SHP77 (cell line): ENCODE results near the gene EXOC6B.
"Not testable (repeated sequence)": the region's sequence is repeated elsewhere in the genome, so short reads cannot be mapped to it uniquely, and the experiment has no call there.

Experiments used
- DNase-seq, 2 experiments: peaks; one replicate each; lab custom pipeline; 2025; lab: John Stamatoyannopoulos, UW

Gene EXOC6B

GRCh38 chr2:72442270-72442669 lies 383.6 kb downstream of the EXOC6B start:
- no peak for DNase-seq

DNA sequence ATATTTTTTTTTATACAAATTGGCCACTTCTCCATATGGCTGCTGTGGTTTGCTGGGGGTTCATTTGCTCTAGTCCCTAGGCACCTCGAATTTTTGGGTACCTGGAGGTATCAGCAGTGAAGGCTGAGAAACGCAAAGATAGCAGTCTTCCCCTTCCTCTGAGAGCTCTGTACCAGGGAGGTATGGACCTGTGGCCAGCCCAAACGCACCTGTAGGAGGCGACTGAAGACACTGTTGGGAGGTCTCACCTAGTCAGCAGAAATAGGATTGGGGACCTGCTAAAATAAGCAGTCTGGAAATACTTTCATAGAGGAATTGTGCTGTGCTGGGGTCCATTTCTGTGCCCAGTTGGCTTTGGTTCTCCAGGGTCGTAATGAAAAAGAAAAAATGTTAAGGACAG lies 385.9 kb downstream of the EXOC6B start:
- DNase-seq: no peak

DNA sequence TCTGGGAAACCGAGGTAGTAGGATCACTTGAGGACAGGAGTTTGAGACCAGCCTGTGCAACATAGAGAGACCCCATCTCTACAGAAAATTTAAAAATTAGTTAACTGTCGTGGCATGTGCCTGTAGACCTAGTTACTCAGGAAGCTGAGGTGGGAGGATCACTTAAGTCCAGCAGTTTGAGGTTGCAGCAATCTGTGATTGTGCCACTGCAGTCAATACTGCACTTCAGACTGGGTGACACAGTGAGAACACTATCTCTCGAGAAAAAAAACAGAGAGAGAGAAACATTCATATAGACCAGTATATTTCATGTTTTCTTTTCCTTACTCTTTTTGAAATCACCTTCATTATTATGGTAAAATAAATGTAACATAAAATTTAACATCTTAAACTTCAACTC lies 387.5 kb downstream of the EXOC6B start:
- DNase-seq: no peak

GRCh38 chr2:72431737-72432136 lies 394.1 kb downstream of the EXOC6B start:
- DNase-seq: no peak

DNA sequence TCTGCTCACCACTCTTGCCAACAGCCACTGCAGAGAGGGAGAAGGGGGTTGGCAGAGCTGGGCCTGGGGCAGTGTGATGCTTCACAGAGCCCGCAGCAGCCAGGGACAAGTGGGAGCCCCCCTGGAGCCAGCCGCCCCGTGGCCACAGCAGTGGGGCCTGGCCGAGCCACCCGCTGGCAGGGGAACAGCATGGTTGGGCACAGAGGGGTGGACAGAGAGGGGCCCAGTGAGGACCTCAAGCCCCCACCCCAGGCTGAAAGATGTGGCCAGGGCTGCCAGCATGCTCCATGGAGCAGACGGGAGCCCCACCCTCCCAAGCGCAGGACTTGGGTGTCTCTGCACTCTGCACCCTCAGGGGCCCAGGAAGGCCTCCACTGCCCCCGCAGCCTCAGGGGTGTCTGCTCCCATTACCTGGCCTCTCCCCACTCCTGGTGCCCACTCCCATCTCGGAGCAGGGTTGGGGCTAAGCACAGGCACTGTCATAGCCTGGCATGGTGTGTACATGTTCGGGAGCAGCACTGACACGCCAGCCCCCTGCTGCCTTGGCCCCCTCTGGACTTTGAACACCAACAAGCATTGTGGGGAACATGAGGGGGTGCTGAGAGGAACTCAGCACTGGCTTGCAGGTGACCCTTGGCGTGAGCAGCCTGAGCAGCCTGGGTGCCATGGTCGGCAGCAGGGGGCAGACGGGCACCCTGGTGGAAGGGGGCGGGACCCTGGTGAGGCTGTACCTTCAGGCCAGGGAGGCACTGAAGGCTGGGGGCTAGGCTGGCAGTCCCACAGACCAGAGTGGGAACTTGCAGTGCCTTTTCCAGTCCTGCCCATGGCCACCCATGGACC lies 398.6 kb downstream of the EXOC6B start:
- DNase-seq: no peak

- no peak for DNase-seq
Measured at GRCh38 chr2:72425996-72426395, 399.8 kb downstream of the EXOC6B start.

- DNase-seq: no peak
Measured at GRCh38 chr2:72423756-72424155, 402.1 kb downstream of the EXOC6B start.

GRCh38 chr2:72421771-72422379 lies 404.0 kb downstream of the EXOC6B start:
- not testable (repeated sequence) for DNase-seq

- no peak for DNase-seq
Measured at GRCh38 chr2:72415781-72416475, 409.9 kb downstream of the EXOC6B start.

DNA sequence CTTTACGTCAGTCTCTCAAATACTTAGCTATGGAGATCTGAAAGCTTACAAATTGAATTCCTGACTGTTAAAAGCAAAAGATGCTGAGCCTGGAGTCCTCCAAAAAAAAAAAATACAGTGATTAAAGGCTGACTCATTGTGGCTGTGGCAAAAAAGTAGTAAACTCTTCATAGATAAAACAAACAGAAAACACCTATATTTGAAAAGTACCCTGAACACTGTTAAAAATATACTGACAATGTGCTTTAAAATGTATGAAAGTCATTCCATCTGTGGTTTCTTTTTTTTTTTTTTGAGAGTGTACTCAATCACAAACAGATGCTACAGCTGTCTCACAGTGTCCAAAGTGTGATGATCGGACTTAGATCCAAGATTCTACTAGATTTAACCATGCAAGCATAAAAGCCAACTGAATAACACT lies 410.6 kb downstream of the EXOC6B start:
- no peak for DNase-seq

DNA sequence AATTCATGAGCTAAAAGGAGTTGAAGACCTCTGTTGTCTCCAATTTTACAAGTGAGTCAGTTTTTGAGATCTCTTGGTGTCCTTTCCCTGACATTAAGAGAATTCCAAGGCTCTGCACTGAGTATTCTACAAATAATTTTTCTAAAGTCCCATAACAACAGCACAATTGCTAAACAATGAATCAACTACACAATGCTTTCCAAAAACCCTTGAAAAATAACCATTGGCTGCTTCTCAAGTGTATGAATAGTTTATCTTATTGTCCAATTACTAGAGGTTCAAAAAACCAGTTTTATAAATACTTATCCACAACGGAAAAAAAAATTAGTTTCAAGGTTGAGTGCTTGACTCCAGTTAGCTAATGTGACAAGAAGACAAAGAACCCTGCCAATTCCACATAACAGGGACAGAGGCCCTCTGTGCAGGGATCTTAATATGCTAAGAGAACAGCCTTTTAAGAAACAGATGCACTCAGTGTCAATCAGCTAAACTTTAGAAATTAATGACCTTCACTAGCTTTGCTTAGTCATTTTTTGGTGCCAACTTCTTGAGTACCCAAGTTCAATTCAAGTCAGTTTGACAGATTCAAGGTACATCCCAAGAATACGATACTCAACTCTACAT lies 411.6 kb downstream of the EXOC6B start:
- no peak for DNase-seq

DNA sequence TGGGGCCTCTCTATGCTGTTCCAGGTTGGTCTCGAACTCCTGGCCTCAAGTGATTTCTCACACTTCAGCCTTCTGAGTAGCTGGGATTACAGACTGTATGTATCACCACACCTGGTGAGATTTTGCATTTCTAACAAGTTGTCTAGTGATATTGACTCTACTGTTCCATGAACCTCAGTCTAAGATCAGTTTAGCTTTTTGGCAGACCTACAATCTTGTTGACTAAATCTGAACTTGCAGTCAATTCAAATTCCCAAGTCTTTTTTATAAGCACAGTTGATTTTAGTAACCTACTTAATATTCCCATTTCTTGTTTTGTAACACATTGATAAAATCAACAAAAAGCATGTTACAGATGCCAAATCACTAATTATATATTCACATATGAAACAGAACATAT lies 412.1 kb downstream of the EXOC6B start:
- DNase-seq: no peak

- DNase-seq: no peak
Measured at GRCh38 chr2:72412214-72412613, 413.6 kb downstream of the EXOC6B start.

DNA sequence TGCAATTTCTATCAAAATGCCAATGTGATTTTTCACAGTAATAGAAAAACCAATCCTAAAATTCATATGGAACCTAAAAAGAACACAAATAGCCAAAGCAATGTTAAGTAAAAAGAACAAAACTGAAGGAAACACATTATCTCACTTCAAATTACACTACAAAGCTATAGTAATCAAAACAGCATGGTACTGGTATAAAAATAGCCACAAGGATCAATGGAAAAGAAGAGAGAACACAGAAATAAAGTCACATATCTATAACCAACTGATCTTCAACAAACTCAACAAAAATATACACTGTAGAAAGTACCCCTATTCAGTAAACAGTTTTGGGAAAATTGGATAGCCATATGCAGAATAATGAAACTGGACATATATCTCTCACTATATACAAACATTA lies 426.0 kb downstream of the EXOC6B start:
- no peak for DNase-seq

GRCh38 chr2:72395096-72395495 lies 430.7 kb downstream of the EXOC6B start:
- DNase-seq: no peak

GRCh38 chr2:72394541-72395070 lies 431.2 kb downstream of the EXOC6B start:
- DNase-seq: no peak

DNA sequence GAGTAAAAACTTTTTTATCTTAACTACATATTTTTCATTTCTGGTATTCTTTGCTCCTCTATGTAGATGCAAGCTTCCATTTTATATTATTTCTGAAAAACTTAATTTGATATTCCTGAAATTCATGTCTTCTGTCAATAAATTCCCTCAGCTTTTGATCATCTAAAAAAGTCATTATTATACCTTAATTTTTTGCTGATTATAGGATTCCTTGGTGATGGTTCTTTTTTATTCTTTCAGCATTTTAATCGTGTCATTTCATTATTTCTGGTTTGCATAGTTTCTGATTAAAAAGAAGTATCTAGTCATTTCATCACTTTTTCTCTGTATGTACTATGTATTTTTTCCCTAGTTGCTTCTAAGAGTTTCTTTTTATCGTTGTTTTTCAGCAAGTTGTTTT lies 436.4 kb downstream of the EXOC6B start:
- no peak for DNase-seq

GRCh38 chr2:72388263-72388662 lies 437.6 kb downstream of the EXOC6B start:
- no peak for DNase-seq

- no peak for DNase-seq
Measured at GRCh38 chr2:72386288-72386687, 439.5 kb downstream of the EXOC6B start.

DNA sequence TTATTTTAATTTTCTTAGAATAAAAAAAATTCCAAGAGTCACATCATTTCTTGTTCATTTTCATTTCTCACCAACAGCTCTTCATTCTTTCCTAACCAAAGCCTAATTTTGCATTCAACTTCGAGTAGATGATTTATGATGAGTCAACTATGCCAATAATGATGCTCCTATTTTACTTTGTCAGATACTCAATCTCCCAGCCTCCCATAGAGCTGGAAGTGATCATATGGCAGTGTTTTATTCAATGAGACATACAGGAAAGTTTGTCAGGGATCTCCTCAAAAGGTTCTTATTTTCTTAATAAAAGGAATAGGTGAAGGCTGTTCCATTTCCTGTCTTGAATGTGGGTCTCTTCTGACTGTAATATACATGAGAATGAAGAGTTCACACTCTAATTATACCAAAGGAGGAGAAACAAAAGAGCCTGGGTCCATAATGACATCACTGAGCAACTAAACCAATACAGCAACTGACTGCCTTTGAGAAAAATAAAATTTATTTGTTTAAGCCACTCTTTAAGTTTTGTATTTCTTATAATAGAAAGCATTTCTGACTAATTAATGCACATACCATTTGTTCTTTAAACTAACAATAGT lies 447.0 kb downstream of the EXOC6B start:
- no peak for DNase-seq

DNA sequence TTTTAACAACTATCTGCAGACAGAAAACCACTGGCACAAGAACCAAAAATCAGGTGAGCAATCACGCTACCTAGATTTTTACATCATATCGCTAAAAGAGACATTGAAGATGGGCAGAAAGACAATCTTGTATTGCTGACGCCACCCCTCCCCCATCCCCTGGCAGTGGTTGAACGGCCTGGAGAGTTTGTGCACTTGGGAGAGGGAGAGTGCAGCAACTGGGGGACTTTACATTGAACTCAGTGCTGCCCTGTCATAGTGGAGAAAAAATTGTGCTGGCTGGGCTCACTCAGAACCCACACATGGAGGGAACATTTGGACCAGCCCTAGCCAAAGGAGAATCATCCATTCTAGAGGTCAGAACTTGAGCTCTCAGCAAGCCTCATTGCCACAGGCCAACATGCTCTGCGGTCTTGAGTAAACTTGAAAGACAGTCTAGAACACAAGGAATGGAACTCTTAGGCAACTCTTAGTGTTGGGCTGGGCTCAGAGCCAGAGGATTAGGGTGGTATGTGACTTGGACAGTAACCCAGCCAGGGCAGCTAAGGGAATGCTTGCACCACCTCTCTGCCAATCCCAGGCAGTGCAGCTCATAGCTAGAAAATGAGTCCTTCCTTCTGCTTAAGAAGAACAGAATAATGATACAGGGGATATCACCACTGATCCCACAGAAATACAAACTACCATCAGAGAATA lies 458.2 kb downstream of the EXOC6B start:
- DNase-seq: no peak
